H1 (cell line): ENCODE data around the gene TBC1D22A. TPM values are rescaled to one million over a fixed set of nuclear protein-coding genes. Genes with fewer than 3 reads are reported as not detected.

Experiments used
- CTCF ChIA-PET: fragments of 300-600 bp; sonication (Branson Sonifier 250); formaldehyde crosslinking; loops from one replicate; lab custom pipeline; 2021; ENCODE audit not compliant: partially characterized antibody; lab: Charles Lee
- POLR2A ChIA-PET: fragments of 300-600 bp; sonication (Branson Sonifier 250); formaldehyde crosslinking; loops from one replicate; lab custom pipeline; 2021; ENCODE audit warnings: inconsistent platforms; ENCODE audit not compliant: partially characterized antibody; lab: Charles Lee
- DNase-seq, 2 experiments: peaks; one replicate each; pipeline versions ENCODE4 v3.0.0 to v3.0.0-alpha.2; 2010 to 2022; ENCODE audit warnings: low spot score in 2 of 2, low read depth in 1 of 2, mixed read lengths in 1 of 2
- FAIRE-seq: peaks from 2 replicates; lab custom pipeline; 2011; peaks lifted over from hg19 to GRCh38; lab: Jason Lieb, UNC
- H2AFZ ChIP-seq: 2 replicates; pipeline ENCODE4 v1.8.1; 2012; ENCODE audit warnings: low read length, inconsistent platforms
- H2AK5ac ChIP-seq: 2 replicates; pipeline ENCODE4 v1.6.1; 2013; ENCODE audit warnings: low read depth, low read length
- H2BK120ac ChIP-seq: replicated peaks from 2 replicates; pipeline ENCODE3; 2013; ENCODE audit warnings: low read depth, low read length, inconsistent platforms
- H2BK12ac ChIP-seq: 2 replicates; pipeline ENCODE4 v1.6.1; 2013; ENCODE audit warnings: low read depth, low read length
- H2BK15ac ChIP-seq: 2 replicates; pipeline ENCODE4 v1.6.1; 2013; ENCODE audit warnings: low read length
- H2BK20ac ChIP-seq: 2 replicates; pipeline ENCODE4 v1.6.1; 2013; ENCODE audit warnings: low read length
- H2BK5ac ChIP-seq: 2 replicates; pipeline ENCODE4 v1.6.1; 2013; ENCODE audit warnings: low read depth, low read length
- H3K14ac ChIP-seq: 2 replicates; pipeline ENCODE4 v1.6.1; 2013; ENCODE audit warnings: inconsistent platforms; ENCODE audit not compliant: insufficient read length
- H3K18ac ChIP-seq: 2 replicates; pipeline ENCODE4 v1.6.1; 2013; ENCODE audit warnings: low read length; ENCODE audit errors: extremely low read depth
- H3K23ac ChIP-seq: 2 replicates; pipeline ENCODE4 v1.6.1; 2013; ENCODE audit warnings: inconsistent platforms; ENCODE audit not compliant: insufficient read length
- H3K23me2 ChIP-seq: 2 replicates; pipeline ENCODE4 v1.6.1; 2013; ENCODE audit warnings: low read depth, low read length
- H3K27ac ChIP-seq: 2 replicates; pipeline ENCODE4 v1.6.1; 2011; ENCODE audit warnings: low read depth, low read length, inconsistent platforms
- H3K27me3 ChIP-seq, 4 experiments: replicated peaks in 1 of 4; 1 replicate in 1 of 4; 2 replicates in 3 of 4; pipeline versions ENCODE4 v1.6.1 to v1.8.1; 2011 to 2013; ENCODE audit warnings: low read length in 3 of 4, mild to moderate bottlenecking in 3 of 4, inconsistent platforms in 2 of 4, mixed read lengths in 2 of 4, moderate library complexity in 1 of 4; ENCODE audit not compliant: control insufficient read depth in 3 of 4, insufficient read depth in 3 of 4; ENCODE audit errors: extremely low read depth in 1 of 4
- H3K36me3 ChIP-seq, 4 experiments: 2 replicates each; pipeline versions ENCODE4 v1.6.1 to v1.8.1; 2011 to 2013; ENCODE audit warnings: mild to moderate bottlenecking in 4 of 4, low read length in 3 of 4, moderate library complexity in 2 of 4, control low read depth in 1 of 4, inconsistent platforms in 1 of 4; ENCODE audit not compliant: insufficient read depth in 4 of 4, control insufficient read depth in 2 of 4
- H3K4ac ChIP-seq: replicated peaks from 2 replicates; pipeline ENCODE3; 2013; ENCODE audit warnings: low read length, low read depth, mixed read lengths, inconsistent platforms; ENCODE audit not compliant: insufficient read length
- H3K4me1 ChIP-seq, 4 experiments: replicated peaks in 1 of 4; 1 replicate in 1 of 4; 2 replicates in 3 of 4; pipeline versions ENCODE4 v1.6.1 to v1.8.1; 2011 to 2013; ENCODE audit warnings: low read length in 3 of 4, inconsistent platforms in 2 of 4, mixed read lengths in 1 of 4; ENCODE audit not compliant: insufficient read depth in 4 of 4, control insufficient read depth in 3 of 4
- H3K4me2 ChIP-seq, 2 experiments: 2 replicates each; pipeline versions ENCODE4 v1.6.1 to v1.8.1; 2011 to 2013; ENCODE audit warnings: low read depth in 2 of 2, low read length in 2 of 2, control low read depth in 1 of 2, inconsistent platforms in 1 of 2, mild to moderate bottlenecking in 1 of 2; ENCODE audit not compliant: insufficient read depth in 1 of 2
- H3K4me3 ChIP-seq, 4 experiments: fragments of 200-600, 300-600 bp in 1 of 4; sonication (generic), shearing (Covaris generic), sonication (Bioruptor Twin) in 1 of 4; 2 replicates each; pipeline versions ENCODE4 v1.5.1 to v1.8.1; 2011 to 2016; ENCODE audit warnings: low read length in 4 of 4, low read depth in 3 of 4, control low read depth in 2 of 4, inconsistent platforms in 2 of 4, mild to moderate bottlenecking in 2 of 4, mixed read lengths in 1 of 4, moderate library complexity in 1 of 4; ENCODE audit not compliant: insufficient read depth in 2 of 4; ENCODE audit errors: extremely low read depth in 1 of 4
- H3K56ac ChIP-seq: replicated peaks from 2 replicates; pipeline ENCODE3; 2013; ENCODE audit warnings: low read depth, mild to moderate bottlenecking, mixed read lengths, low read length, inconsistent platforms; ENCODE audit not compliant: insufficient read length
- H3K79me1 ChIP-seq: 2 replicates; pipeline ENCODE4 v1.6.1; 2013; ENCODE audit warnings: low read depth, low read length, control low read depth
- H3K79me2 ChIP-seq, 2 experiments: 2 replicates each; pipeline versions ENCODE4 v1.6.1 to v1.8.1; 2012 to 2013; ENCODE audit warnings: low read length in 2 of 2, mild to moderate bottlenecking in 2 of 2, inconsistent platforms in 1 of 2; ENCODE audit not compliant: insufficient read depth in 2 of 2, control insufficient read depth in 1 of 2
- H3K9ac ChIP-seq, 4 experiments: replicated peaks in 1 of 4; 1 replicate in 1 of 4; 2 replicates in 3 of 4; pipeline versions ENCODE4 v1.6.1 to v1.8.1; 2011 to 2013; ENCODE audit warnings: low read depth in 3 of 4, low read length in 3 of 4, control low read depth in 2 of 4, mild to moderate bottlenecking in 2 of 4, moderate library complexity in 2 of 4, inconsistent platforms in 1 of 4; ENCODE audit errors: extremely low read depth in 1 of 4
- H3K9me3 ChIP-seq, 2 experiments: 2 replicates each; pipeline versions ENCODE4 v1.6.1 to v1.8.1; 2012 to 2013; ENCODE audit warnings: mild to moderate bottlenecking in 2 of 2, moderate library complexity in 2 of 2, control low read depth in 1 of 2, inconsistent platforms in 1 of 2, low read depth in 1 of 2, low read length in 1 of 2, mixed read lengths in 1 of 2; ENCODE audit not compliant: insufficient read depth in 2 of 2
- H4K20me1 ChIP-seq, 2 experiments: replicated peaks in 1 of 2; 2 replicates each; pipeline versions ENCODE3 to v1.8.1; 2011 to 2013; ENCODE audit warnings: inconsistent platforms in 2 of 2, low read length in 2 of 2, mild to moderate bottlenecking in 1 of 2; ENCODE audit not compliant: insufficient read depth in 2 of 2, control insufficient read depth in 1 of 2
- H4K5ac ChIP-seq: 2 replicates; pipeline ENCODE4 v1.6.1; 2013; ENCODE audit warnings: low read length, low read depth, mixed read lengths, inconsistent platforms; ENCODE audit not compliant: insufficient read length
- H4K8ac ChIP-seq: 2 replicates; pipeline ENCODE4 v1.8.0; 2013; ENCODE audit warnings: mild to moderate bottlenecking, moderate library complexity, low read length, inconsistent platforms; ENCODE audit not compliant: insufficient read depth; ENCODE audit errors: extremely low read depth
- H4K91ac ChIP-seq: replicated peaks from 2 replicates; pipeline ENCODE3; 2013; ENCODE audit warnings: low read length, mixed read lengths, inconsistent platforms; ENCODE audit not compliant: insufficient read length
- ATF3 ChIP-seq: IDR thresholded peaks from 2 replicates; pipeline ENCODE4 v1.6.1; 2011; ENCODE audit warnings: low read depth, mild to moderate bottlenecking, low read length; ENCODE audit not compliant: insufficient read depth
- CTBP2 ChIP-seq: IDR thresholded peaks from 2 replicates; pipeline ENCODE4 v1.7.0; 2011; ENCODE audit warnings: borderline replicate concordance, mild to moderate bottlenecking, moderate library complexity, mixed read lengths, low read length; ENCODE audit not compliant: insufficient read depth, insufficient read length
- CTCF ChIP-seq, 3 experiments: IDR thresholded peaks; 1 replicate in 2 of 3; 2 replicates in 1 of 3; pipeline versions ENCODE4 v1.5.1 to v1.6.1; 2011; ENCODE audit warnings: low read length in 3 of 3, mild to moderate bottlenecking in 3 of 3, inconsistent platforms in 2 of 3, low read depth in 1 of 3, moderate library complexity in 1 of 3; ENCODE audit not compliant: insufficient read depth in 1 of 3; ENCODE audit errors: control extremely low read depth in 1 of 3
- GABPA ChIP-seq: IDR thresholded peaks from 2 replicates; pipeline ENCODE4 v1.6.1; 2011; ENCODE audit warnings: mild to moderate bottlenecking, low read length, moderate library complexity, borderline replicate concordance; ENCODE audit not compliant: insufficient read depth
- JUN ChIP-seq: IDR thresholded peaks from 2 replicates; pipeline ENCODE4 v1.6.1; 2011; ENCODE audit warnings: low read depth, mild to moderate bottlenecking, improper control_type of control experiment, low read length
- JUND ChIP-seq: IDR thresholded peaks from 2 replicates; pipeline ENCODE4 v1.6.1; 2011; ENCODE audit warnings: mild to moderate bottlenecking, improper control_type of control experiment, low read length
- KDM4A ChIP-seq: IDR thresholded peaks from one replicate; pipeline ENCODE4 v1.7.1; 2012; ENCODE audit warnings: low read depth, mild to moderate bottlenecking, moderate library complexity, low read length, inconsistent platforms; ENCODE audit not compliant: severe bottlenecking
- RAD21 ChIP-seq, 2 experiments: IDR thresholded peaks in 1 of 2; conservative IDR thresholded peaks in 1 of 2; 2 replicates each; pipeline ENCODE4 v1.6.1; 2011; ENCODE audit warnings: low read depth in 2 of 2, low read length in 2 of 2, improper control_type of control experiment in 1 of 2, inconsistent platforms in 1 of 2, mild to moderate bottlenecking in 1 of 2, moderate library complexity in 1 of 2
- SRF ChIP-seq: IDR thresholded peaks from 2 replicates; pipeline ENCODE4 v1.6.1; 2011; ENCODE audit warnings: mild to moderate bottlenecking, low read depth, low read length, moderate library complexity
- ZNF274 ChIP-seq: IDR thresholded peaks from 2 replicates; pipeline ENCODE4 v1.7.0; 2012; ENCODE audit warnings: low read length, borderline replicate concordance; ENCODE audit errors: extremely low read depth
- WGBS, 2 experiments: shearing (Covaris generic) in 1 of 2; methylation state at CpG; one replicate each; pipeline versions ENCODE4 v1.1.6 to v1.1.7; 2013 to 2015; ENCODE audit warnings: low lambda C conversion rate in 2 of 2, mixed read lengths in 2 of 2, inconsistent platforms in 1 of 2, low coverage in 1 of 2, missing lambda C conversion rate in 1 of 2; ENCODE audit not compliant: insufficient replicate concordance in 2 of 2, insufficient coverage in 1 of 2, insufficient read length in 1 of 2; ENCODE audit errors: extremely low coverage in 1 of 2, missing lambda C conversion rate in 1 of 2; 5-methylcytosine and 5-hydroxymethylcytosine counted together
- polyA plus RNA-seq, 7 experiments: library from polyadenylated mRNA; depleted of rRNA in 3 of 7; stranded (reverse) in 5 of 7; unstranded in 2 of 7; fragments of >200 nt in 5 of 7; fragments of 200-250 nt in 2 of 7; gene quantifications; 1 replicate in 5 of 7; 2 replicates in 1 of 7; 4 replicates in 1 of 7; pipeline versions ENCODE4 v1.2.1 to v1.2.3, GENCODE V29; 2011 to 2013; ENCODE audit warnings: missing spikeins in 2 of 7, mixed read lengths in 2 of 7
- total RNA-seq: library from RNA; stranded (reverse); fragmentation: NEBNext Ultra II Directional; extraction: Animal tissue kit (Norgen Biotek cat#: 25700); gene quantifications from 2 replicates; pipeline ENCODE4 v1.2.1, GENCODE V29; 2021

The TBC1D22A gene
- total and polyA plus RNA-seq, 2 of the 8 experiments (the other 6 are each of a cell fraction or from before 2014, with no cell fraction given): 11.9 to 18.4 TPM

GRCh38 chr22:47195156-47195483, 432.7 kb downstream of the TBC1D22A start:
- Histone ChIP-seq H3K18ac (no peak overlapping the region), H2BK5ac (no peak overlapping the region), H3K4me3 (no peak overlapping the region), H3K4ac (no peak overlapping the region), H2AK5ac (no peak overlapping the region), H2BK15ac (no peak overlapping the region), H3K79me2 (no peaks in the 10 kb centered on the region), H2BK12ac (no peak overlapping the region), H4K91ac (no peak overlapping the region), H3K4me2 (no peak overlapping the region), H3K14ac (no peak overlapping the region), H4K5ac (no peak overlapping the region), H3K79me1 (no peaks in the 10 kb centered on the region), H3K23me2 (no peaks in the 10 kb centered on the region), H3K56ac (no peak overlapping the region), H3K36me3 (no peaks in the 10 kb centered on the region; a peak in 1 of 8 replicates), H3K9me3 (peaks cover 37 to 92% of the 10 kb centered on the region in 2 experiments; a peak in 3 of 4 replicates), H3K27me3 (no peaks in the 10 kb centered on the region), H3K27ac (no peak overlapping the region), H2BK120ac (no peak overlapping the region), H3K23ac (no peak overlapping the region), H4K20me1 (no peaks in the 10 kb centered on the region), H4K8ac (no peak overlapping the region), H2BK20ac (no peak overlapping the region), H3K9ac (no peak overlapping the region), H2AFZ (no peak overlapping the region), H3K4me1 (no peaks in the 10 kb centered on the region)
- 91% methylated on average over 8 of the region's 9 CpGs; no CpG with 5 or more reads in 1 of the 2 experiments for WGBS, 2 experiments
- FAIRE-seq: no peak
- CTCF ChIA-PET: interaction anchor here (1.2 kb wide), 1 partner anchor 9 kb away, joined by 3 read pairs; no protein-coding TSS in a partner anchor
- POLR2A ChIA-PET: no interaction called here
- DNase-seq: no peak
- TF ChIP-seq GABPA (no peak), CTCF (IDR thresholded peaks at IDR 0.05; ENCODE audit: control extremely low read depth in 1 of 3, insufficient read depth in 1 of 3, low read depth in 1 of 3, low read length in 3 of 3) (no peak), SRF (no peak), ATF3 (no peak), ZNF274 (no peak), KDM4A (no peak), JUN (no peak), RAD21 (IDR thresholded peaks at IDR 0.05 in 1 of 2, conservative IDR thresholded peaks at IDR 0.05 in 1 of 2; ENCODE audit: low read depth in 2 of 2, low read length in 2 of 2) (no peak), JUND (no peak), CTBP2 (no peak)
